OCI-M2 (cell line): ENCODE results near the gene ARG2.

Experiments used
- DNase-seq: peaks from one replicate; lab custom pipeline; 2025; ENCODE audit not compliant: unreplicated experiment; lab: John Stamatoyannopoulos, UW

The ARG2 gene

GRCh38 chr14:67619446-67620216 is at the start of gene ARG2:
ARG2 (plus strand) TSS chr14:67619920; CDS start chr14:67619978, 58 bp downstream.
- DNase-seq: no peak

GRCh38 chr14:67570453-67570852 is 49.3 kb upstream of the ARG2 start:
- DNase-seq: no peak

- no peak for DNase-seq
Measured at GRCh38 chr14:67571275-67571990, 48.3 kb upstream of the ARG2 start.

- no peak for DNase-seq
Measured at GRCh38 chr14:67571991-67572323, 47.8 kb upstream of the ARG2 start.

- DNase-seq: no peak
Measured at GRCh38 chr14:67572608-67573007, 47.1 kb upstream of the ARG2 start.

- DNase-seq: no peak
Measured at GRCh38 chr14:67573228-67574010, 46.3 kb upstream of the ARG2 start.

- DNase-seq: no peak
Measured at GRCh38 chr14:67574156-67574555, 45.6 kb upstream of the ARG2 start.

GRCh38 chr14:67574806-67575205 is 44.9 kb upstream of the ARG2 start:
- DNase-seq: no peak

GRCh38 chr14:67575684-67576083 is 44.0 kb upstream of the ARG2 start:
- no peak for DNase-seq

GRCh38 chr14:67576216-67576955 is 43.3 kb upstream of the ARG2 start:
- DNase-seq: no peak

GRCh38 chr14:67577181-67577808 is 42.4 kb upstream of the ARG2 start:
- no peak for DNase-seq

- DNase-seq: no peak
Measured at GRCh38 chr14:67577909-67578749, 41.6 kb upstream of the ARG2 start.

GRCh38 chr14:67579040-67579439 is 40.7 kb upstream of the ARG2 start:
- DNase-seq: no peak

GRCh38 chr14:67579636-67580035 is 40.1 kb upstream of the ARG2 start:
- DNase-seq: no peak

- no peak for DNase-seq
Measured at GRCh38 chr14:67580336-67581171, 39.2 kb upstream of the ARG2 start.

GRCh38 chr14:67581643-67582042 is 38.1 kb upstream of the ARG2 start:
- DNase-seq: no peak

GRCh38 chr14:67582061-67582460 is 37.7 kb upstream of the ARG2 start:
- DNase-seq: no peak

- no peak for DNase-seq
Measured at GRCh38 chr14:67583711-67584644, 35.7 kb upstream of the ARG2 start.
